NCI-H526 treated with DMSO at 0.1 percent for 48 hours (cell line): ENCODE results near the gene DZIP1.

ENCODE experiments used
- DNase-seq: peaks from one replicate; lab custom pipeline; 2025; lab: John Stamatoyannopoulos, UW

DZIP1 gene

DNA sequence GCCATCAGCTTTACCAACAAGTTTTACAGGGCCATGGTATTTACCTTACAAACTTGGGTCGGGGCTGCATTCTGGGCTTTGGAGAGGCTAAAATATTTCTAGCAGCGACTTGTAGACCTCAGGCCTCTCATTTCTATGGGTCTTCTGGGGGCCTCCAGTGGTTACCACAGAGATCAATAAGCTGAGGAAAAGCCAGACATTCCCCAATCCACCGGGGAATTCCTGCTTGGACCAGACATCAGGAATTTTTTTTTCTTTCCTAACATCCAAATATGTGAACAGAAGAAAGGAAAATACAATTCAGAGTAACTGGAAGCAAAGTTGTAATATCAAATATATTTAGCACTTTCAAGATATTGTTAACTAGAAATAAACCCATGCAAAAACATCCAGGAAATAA, 1.5 kb downstream of the DZIP1 start:
- no peak for DNase-seq

DNA sequence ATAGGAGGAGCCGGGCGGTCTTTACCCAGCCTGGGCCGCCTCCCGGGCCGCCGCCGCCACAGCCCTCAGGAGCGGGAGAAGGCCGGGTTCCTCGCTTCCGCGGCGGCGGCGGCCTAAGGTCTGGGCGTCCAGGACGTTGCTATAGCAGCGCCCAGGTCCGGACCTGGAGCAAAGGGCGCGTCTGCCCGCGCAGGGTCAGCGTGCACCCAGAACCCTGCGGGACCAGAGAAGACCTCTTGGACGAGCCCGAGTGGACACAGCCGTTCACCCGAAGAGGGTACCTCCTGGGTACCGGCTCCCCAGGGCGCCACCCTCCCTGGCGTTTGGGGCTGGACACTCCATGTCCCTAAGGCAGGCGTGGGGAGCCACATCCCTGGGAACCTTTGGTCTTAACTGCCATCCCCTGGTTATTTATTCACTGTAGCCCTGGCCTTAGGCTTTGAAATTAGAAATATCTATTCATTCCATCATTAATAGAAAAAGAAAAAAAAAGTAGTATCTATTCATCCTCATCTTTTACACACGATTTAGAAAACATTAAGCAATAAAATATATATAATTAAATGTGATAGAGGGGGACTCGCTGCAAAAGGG, 2.4 kb downstream of the DZIP1 start:
- DNase-seq = no peak

DNA sequence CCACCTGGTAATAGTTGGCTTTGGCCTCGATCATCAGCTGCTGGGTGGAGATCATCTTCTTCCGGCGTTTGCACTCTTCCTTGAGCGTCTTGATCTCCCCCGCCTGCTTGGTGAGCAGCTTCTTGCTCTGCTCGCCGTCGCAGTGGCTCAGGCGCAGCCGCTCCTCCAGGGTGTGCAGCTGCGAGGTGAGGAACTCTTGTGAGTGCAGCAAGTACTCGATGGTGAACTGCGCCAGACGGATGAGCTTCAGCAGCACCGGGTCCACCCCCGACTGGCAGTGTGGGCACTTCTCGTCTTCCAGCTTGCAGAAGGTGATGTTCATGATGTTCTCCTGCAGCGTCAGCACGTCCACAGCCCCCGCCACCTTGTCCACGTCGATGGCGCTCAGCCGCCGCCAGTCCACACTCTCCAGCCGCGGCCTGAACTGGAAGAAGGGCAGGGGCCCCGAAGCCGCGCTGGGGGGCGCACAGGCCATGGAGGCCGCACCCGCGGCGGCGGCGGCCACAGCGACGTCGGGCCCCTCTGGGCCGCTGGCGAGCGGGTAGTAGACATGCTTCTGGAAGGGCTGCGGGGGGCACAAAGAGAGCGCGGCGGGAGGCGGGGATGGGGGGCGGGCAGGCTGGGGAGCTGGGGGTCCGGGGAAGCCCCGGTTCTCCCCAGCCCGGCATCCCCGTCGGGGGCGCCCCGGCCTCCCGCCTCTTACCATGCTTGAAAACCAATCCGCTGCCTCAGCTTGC, 3.0 kb downstream of the DZIP1 start:
- no peak for DNase-seq

DNA sequence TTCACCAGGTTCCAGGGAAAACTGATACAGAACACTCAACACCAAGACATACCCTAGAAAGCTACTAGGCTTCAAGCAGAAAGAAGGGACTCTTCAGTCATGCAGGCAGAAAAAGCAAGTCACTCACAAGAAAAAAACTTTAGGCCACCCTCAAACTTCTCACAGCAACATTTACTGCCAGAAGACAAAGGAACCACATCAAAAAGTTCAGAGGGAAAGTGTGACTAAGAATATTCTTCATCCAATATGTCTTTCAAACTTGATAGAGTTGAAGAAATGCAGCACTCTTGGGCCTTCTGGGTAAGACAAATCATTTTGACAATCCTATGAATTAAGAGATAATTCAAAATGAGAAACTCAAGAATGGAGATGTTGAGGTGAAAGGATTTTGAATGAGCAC, 7.7 kb downstream of the DZIP1 start:
- DNase-seq = no peak

DNA sequence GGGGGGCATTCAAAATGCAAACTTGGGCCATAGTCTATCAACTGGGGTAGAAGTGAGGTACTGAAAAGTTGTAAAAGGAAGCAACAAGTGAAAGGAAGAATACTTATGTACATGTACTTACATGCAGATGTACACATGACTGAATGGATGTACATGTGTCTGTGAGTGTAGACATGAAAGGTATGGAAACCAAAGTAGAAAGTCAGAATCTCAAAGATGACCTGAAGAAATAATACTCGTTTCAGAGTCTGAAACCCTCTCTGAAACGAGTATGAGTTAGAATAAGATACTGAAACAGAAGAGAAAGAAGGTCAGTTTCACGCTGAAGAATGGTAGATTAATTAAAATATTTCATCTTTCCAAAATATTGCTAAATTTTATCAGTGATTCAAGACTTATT, 13.9 kb downstream of the DZIP1 start:
- DNase-seq = no peak

DNA sequence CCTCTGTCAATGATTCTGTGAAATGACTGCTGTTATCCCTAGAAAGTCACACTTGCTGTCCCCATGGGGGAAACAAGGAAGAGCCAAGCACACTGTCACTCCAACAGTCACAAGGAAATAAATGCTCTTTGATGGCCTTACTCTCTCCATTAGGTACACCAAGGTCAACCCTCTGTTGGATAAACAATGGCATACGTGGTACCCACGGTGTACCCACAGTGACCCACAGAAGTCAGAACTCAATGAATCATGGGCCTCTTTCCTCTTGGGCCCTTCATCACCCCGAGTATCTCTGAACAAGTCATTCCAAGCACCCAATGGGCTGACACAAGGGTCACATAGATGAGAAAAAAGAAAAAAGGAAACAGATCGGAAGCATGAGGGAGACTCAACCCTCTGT, 15.4 kb downstream of the DZIP1 start:
- no peak for DNase-seq

DNA sequence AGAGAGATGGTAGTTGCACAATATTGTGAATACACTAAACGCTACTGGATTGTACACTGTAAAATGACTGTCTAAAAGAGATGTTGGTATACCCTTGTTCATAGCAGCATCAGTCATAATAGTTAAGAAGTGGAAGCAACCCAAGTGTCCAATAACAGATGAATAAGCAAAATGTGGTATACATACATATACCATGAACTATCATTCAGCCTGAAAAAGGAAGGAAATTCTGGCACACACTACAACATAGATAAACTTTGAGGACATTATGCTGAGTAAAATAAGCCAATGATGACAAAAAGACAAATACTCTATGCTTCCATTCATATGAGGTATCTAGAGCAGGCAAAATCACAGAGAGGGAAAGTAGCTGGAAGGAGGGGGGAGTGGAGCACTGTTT, 16.0 kb downstream of the DZIP1 start:
- DNase-seq = no peak

DNA sequence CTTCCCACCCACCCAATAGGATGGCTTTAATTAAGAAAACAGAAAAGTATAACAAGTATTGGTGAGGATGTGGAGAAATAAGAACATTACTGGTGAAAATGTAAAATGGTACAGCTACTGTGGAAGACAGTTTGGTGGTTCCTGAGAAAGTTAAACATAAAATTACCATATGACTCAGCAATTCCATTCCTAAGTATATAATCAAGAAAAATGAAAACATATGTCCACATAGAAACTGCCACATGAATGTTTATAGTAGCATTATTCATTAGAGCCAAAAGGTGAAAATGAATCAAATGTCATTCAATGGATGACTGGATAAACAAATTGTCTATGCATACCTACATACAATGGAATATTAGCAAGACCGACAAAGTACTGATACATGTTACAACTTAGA, 16.9 kb downstream of the DZIP1 start:
- no peak for DNase-seq

DNA sequence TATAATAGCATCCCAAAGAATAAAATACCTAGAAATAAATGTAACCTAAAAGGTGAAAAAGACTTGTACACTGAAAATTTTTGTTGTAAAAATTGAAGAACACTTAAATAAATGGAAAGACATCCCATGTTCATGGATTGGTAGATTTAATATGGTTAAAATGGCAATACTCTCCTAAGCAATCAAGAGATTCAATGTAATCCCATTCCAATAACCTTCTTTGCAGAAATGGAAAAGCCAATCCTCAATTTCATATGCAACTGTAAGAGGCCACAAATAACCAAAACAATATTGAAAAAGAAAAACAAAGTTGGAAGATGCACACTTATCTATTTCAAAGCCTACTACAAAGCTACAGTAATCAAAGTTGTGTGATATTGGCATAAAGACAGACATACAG, 17.7 kb downstream of the DZIP1 start:
- no peak for DNase-seq

DNA sequence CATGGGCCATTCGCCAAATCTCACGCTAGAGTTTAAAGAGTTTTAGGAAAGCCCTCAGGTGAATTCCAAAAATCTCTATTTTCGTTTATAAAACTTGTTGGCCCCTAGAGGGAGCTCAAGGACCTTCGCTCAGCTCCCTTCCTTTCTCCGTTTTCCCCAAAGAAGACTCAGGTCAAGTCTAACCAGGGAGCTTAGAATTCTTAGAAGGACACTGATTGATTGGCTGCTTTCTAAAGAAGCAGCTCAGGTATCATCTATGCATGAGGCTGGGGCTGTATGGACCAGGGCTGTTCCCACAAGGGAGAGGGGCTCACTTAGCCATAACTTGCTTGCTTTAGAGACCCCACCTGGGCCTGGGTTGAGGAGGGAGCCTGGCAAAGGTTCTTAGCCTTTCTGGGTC, 20.5 kb downstream of the DZIP1 start:
- peak; percentile 22 for DNase-seq

DNA sequence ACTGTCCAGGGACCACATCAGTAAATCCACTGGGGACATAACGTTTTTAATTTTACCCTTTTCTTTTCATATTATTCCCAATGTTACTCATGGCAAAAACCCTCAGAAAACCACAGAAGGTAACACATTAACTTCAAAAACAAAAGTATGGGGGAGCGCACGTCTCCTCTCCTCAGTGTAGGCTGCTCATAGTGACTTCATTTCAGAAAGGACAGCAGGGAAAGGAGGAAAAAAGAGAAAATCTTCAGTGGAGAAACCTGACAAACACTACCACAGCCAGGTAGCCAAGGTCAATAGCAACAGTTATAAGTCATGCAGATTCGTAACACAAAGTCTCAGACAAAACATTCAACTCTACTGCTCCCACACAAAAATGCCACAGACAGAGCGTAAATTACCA, 21.4 kb downstream of the DZIP1 start:
- no peak for DNase-seq

DNA sequence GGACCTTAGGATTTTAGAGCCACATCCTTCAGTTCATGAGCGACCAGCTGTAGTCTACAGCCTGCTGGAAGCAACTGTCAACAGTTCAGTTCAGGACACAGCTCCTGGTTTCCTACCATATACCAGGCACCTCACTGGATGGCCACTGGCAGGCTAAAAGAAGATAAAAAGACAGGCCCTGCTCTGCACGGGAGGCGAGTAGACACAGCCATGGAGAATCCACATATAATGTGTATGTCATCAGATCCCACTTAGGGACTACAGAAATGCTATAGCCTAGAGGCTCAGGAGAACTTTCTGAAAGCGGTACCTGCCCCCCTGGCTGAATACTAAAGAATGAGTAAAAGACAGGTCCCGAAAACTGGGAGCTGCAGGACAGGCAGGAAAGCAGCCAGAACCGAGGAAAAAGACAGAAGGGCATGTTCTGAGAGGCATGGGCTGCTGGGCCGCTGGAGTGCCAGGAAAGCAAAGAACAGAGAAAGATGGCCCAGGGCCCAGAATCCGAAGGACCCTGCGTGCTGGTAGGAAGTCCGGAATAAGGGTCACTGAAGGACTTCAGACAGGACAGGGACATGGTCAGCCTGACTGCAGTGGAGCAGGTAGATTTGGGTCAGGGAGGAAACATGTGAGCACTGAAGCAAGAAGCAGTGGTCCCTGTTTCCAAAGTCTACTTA, 23.5 kb downstream of the DZIP1 start:
- no peak for DNase-seq

DNA sequence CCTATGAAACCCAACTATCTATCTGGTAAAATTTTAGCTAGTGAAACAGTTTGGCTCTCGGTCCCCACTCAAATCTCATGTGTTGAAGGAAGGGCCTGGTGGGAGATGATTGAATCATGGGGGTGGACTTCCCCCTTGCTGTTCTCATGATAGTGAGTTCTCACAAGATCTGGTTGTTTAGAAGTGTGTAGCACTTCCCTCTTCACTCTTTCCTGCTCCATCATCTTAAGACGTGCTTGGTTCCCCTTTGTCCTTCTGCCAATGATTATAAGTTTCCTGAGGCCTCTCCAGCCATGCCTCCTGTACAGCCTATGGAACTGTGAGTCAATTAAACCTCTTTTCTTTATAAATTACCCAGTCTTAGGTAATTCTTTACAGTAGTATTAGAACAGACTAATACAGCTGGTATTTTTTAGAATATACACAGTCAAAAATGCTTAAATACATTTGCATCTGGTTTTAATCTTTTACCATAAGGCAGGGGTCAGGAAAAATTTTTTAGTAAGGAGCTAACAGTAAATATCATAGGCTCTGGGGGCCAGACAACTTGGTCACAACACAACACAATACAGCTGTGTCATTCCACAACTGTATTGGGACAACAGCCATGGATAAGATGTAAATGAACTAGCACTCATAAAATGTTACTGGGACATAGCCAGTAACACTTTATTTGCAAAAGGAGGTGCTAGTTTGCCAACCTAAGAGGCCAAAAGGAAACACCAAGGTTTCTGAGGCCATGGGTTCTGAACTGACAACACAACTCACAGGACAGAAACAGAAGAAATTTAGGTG, 24.3 kb downstream of the DZIP1 start:
- no peak for DNase-seq

DNA sequence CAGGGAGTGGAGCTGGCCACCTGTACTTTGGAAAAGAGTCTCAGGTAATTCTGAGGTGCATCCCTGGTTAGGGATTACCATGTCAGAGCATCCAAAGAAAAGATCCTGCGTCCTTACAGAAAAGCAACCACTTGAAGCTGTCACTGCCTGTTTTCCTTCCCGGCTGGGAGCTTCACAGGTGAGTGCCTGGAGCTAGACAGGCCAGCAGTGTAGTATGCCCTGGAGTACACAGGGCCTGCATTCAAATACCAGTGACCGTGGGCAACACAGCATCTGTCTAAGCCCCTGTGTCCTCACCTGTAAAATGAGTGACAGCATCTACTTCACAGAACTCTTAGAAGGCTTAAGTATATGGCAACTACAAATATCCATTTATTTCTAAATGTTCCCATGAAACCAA, 29.0 kb downstream of the DZIP1 start:
- DNase-seq = no peak

DNA sequence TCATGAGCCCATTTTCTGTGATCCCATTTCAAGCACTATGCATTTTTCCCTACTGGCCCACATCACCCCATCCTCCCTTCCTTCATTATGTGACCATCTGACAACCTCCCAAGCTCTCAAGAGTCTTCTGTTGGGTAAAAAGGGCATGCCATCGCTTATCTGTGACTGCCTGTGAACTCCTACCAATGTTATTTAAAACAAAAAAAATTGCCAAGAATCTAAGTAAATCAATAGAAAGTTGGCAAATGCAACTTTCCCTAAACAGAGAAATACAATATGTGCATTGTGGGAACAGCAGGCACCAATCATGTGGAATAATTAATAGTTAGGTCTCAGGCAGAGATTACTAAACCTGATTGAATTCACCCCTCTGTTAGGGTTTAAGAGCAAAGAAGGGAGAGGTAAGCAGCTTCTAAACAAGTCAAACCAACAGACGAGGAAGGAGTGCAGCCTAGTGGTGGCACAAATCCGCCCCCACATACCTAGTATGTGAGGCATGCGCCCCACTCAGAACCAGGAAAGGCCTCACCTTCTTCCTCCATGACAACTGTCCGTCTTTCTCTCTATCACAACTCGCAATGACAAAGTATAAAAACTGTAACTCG, 29.8 kb downstream of the DZIP1 start:
- DNase-seq = no peak

DNA sequence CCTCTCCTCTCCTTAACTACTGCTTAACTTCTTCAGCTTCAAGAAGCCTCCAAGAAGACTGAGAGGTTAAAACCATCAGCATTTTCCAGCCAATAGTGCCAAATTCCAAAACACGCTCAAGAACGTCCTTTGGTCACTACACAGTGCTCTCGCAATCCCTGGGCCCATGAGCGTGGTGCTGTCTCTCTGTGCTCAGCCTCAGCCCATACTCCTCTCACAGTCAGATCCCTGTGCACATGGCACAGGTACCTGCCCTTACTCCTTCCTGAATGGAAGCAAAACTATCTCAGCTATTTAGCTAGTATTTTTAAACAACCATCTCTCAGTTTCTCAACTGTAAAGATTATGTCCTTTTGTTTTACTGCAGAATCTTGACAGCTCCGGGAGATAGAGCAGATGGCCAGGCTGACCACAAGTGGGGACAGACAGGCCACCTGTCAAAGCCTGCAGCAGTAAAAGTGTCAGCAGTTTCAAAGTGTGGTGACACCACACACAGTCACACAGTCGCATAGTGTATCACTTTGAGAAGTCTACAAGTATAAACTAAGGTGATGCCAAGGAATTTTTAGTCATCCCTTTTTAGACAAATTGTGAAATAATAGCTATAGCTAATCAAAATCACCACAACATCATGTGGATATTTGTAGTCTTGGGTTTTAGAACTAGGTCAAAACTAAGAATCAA, 35.7 kb downstream of the DZIP1 start:
- no peak for DNase-seq

DNA sequence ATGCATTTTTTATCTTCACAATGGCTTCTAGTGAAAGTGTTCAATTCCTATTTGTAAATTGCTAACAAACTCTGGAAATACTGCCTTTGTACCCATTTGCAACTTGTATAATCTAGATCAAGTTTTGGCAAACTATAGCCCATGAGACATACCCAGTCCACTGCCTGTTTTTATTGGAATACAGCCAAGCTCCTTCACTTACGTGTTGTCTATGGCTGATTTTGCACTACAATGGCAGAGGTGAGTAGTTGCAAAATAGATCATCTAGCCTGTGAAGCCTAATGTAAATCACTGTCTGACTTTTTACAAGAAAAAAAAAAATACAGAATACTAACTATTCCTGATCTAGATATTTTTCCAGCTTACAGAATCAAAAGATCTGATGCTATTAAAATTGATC, 37.1 kb downstream of the DZIP1 start:
- DNase-seq = no peak

DNA sequence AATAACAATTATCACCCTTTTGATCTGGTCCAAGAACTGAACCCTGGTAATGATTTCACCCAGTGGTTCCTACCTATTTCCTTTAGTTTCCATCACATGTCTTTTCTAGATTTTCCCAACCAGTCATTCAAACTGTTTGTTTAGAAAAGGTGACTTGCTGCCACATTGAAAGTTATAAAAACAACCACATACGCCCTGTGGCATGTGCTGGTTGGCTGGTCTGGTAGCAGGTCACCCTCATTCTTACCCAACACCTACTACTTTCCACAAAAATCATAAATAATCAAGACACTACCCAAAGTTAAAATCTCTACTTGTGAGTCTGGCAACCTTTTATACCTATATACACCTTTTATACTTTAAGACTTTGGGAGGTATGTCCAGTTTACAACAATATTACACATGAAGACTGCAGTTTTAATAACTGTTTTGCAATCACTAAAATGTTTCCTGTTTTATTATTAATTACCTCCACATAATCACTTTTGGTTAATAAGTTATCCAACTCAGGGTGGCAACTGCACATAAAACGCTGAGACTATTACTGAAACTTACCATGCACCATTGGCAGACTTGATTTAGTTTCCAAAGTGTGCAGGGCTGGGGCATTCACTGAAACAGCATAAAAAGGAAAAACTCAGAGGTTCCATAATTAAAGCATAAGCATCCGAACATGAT, 38.9 kb downstream of the DZIP1 start:
- DNase-seq = no peak

DNA sequence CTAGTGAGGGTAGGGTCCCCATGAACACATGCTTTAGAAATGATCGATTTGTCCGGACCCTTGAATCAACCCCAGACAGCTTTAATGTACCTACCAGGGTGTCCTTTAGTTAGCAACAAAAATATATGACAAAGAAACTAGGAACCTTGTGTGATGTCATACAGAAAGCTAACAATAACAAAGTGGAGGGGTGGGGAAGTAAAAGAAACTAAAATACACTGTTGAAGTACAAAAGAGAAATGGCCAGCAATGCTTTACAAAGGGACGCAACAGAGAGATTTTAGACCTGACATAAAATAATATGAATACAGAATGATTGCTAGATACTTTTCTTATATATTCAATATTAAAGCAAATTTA, 40.0 kb downstream of the DZIP1 start:
- DNase-seq = no peak

DNA sequence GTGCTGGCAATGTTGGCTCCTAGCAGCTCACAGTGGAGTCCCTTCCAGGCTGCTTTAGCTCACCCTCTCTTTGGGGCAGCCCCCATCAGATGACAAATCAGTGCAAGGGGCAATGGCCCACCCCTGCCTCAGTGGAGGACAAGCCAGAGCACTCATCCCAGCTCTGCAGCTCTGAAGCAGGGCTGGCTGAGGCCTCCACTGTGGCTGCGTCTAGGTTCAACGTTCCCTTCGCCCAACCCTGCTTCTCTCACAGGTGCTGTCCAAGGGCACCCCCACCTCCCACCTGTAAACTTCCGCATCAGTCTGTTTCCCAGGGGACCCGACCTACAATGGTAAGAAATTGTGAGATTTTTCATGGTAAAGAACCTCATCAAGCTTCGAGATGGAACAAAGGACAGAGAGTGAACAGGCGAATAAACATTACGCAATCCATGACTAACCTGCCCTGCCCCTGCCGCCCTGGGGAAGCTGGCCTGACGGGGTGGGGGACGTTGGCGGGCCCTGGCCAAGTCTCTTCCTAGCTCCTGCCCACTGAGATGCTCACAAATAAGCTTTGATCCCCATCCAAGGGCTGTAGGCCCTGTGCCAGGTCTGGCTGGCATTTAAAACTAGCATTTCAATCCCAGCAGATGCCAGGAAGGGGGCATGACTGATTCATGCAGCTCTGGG, 40.5 kb downstream of the DZIP1 start:
- no peak for DNase-seq

DNA sequence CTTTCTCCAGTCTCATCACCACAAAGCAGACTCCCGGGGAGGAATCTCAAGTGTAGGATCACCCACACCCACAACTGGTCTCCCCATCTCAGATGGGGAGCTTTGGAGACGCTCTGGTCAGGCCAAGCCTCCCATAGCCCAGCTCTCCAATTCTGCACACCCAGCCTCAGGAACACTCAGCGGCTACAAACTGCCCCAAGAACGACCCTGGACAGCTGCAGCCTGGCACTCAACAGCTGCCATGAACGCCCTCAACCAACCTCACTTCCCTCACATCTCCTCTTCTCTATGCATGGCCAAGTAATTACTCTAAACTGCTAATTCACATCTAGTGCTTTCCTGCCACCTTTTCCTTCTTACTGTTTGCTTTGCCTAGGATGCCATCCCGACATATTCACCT, 42.6 kb downstream of the DZIP1 start:
- DNase-seq = no peak
